GM19025 (cell line): ENCODE measurements around the gene ECT2.
"Not testable (repeated sequence)": the region's sequence is repeated elsewhere in the genome, so short reads cannot be mapped to it uniquely, and the experiment has no call there.

Experiments used
- ATAC-seq: cut with Tn5 transposase; IDR thresholded peaks from one replicate; pipeline ENCODE4 v1.9.1; 2021; ENCODE audit warnings: mild to moderate bottlenecking, low read depth, moderate library complexity; ENCODE audit not compliant: unreplicated experiment

ECT2 gene

GRCh38 chr3:172803489-172803888 is 53.0 kb downstream of the ECT2 start:
- ATAC-seq: no peak

- ATAC-seq: no peak
These were observed 53.8 kb downstream of the ECT2 start for GRCh38 chr3:172804323-172804722.

GRCh38 chr3:172808969-172809546 is 58.5 kb downstream of the ECT2 start:
- no peak for ATAC-seq

- no peak for ATAC-seq
These were observed 60.6 kb downstream of the ECT2 start for GRCh38 chr3:172811099-172811498.

GRCh38 chr3:172813462-172813861 is 62.9 kb downstream of the ECT2 start:
- no peak for ATAC-seq

- no peak for ATAC-seq
These were observed 64.2 kb downstream of the ECT2 start for GRCh38 chr3:172814738-172815137.

GRCh38 chr3:172815857-172816256 is 65.3 kb downstream of the ECT2 start:
- ATAC-seq: no peak

- ATAC-seq: no peak
These were observed 65.8 kb downstream of the ECT2 start for GRCh38 chr3:172816281-172816680.

GRCh38 chr3:172816968-172817367 is 66.4 kb downstream of the ECT2 start:
- no peak for ATAC-seq

- no peak for ATAC-seq
These were observed 70.0 kb downstream of the ECT2 start for GRCh38 chr3:172820492-172820891.

- ATAC-seq: no peak
These were observed 73.7 kb downstream of the ECT2 start for GRCh38 chr3:172824229-172824628.

- ATAC-seq: not testable (repeated sequence)
These were observed 76.7 kb downstream of the ECT2 start for GRCh38 chr3:172827231-172827630.

- ATAC-seq: no peak
These were observed 82.5 kb downstream of the ECT2 start for GRCh38 chr3:172832983-172833382.

GRCh38 chr3:172836390-172836997 is 86.0 kb downstream of the ECT2 start:
- no peak for ATAC-seq

GRCh38 chr3:172839679-172840078 is 89.2 kb downstream of the ECT2 start:
- no peak for ATAC-seq

- no peak for ATAC-seq
These were observed 89.9 kb downstream of the ECT2 start for GRCh38 chr3:172840463-172840862.

- no peak for ATAC-seq
These were observed 90.4 kb downstream of the ECT2 start for GRCh38 chr3:172840913-172841312.

- ATAC-seq: no peak
These were observed 93.9 kb downstream of the ECT2 start for GRCh38 chr3:172844428-172844827.

- no peak for ATAC-seq
These were observed 95.6 kb downstream of the ECT2 start for GRCh38 chr3:172846103-172846561.

GRCh38 chr3:172846706-172847105 is 96.2 kb downstream of the ECT2 start:
- no peak for ATAC-seq

- ATAC-seq: no peak
These were observed 96.8 kb downstream of the ECT2 start for GRCh38 chr3:172847292-172847691.

- no peak for ATAC-seq
These were observed 98.4 kb downstream of the ECT2 start for GRCh38 chr3:172848910-172849309.
